ENCODE data around the gene FSCN2. TPM values are rescaled to one million over a fixed set of nuclear protein-coding genes. Genes with fewer than 3 reads are reported as not detected.

Gene FSCN2
- total RNA-seq, 1 donor from 2014 or later, result 3.3 TPM

DNA sequence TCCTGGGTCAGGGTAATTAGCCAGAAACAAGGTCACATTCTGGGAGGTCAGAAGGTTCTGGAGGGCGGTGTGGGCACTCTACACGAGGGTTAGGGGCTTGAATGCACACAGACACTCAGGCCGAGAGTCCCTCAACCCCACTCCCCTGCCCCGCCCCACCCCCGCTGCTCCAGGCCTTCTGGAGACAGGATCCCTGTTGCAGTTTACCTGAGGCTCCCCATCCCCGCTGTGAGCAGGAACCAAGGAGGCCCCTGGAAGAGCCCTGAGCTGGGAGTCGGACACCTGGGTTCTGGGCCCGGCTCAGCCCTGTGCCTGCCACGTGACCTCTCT lies 11.2 kb upstream of the FSCN2 start:
- H3K4me3 ChIP-seq, result peak overlapping the region; percentile 94

DNA sequence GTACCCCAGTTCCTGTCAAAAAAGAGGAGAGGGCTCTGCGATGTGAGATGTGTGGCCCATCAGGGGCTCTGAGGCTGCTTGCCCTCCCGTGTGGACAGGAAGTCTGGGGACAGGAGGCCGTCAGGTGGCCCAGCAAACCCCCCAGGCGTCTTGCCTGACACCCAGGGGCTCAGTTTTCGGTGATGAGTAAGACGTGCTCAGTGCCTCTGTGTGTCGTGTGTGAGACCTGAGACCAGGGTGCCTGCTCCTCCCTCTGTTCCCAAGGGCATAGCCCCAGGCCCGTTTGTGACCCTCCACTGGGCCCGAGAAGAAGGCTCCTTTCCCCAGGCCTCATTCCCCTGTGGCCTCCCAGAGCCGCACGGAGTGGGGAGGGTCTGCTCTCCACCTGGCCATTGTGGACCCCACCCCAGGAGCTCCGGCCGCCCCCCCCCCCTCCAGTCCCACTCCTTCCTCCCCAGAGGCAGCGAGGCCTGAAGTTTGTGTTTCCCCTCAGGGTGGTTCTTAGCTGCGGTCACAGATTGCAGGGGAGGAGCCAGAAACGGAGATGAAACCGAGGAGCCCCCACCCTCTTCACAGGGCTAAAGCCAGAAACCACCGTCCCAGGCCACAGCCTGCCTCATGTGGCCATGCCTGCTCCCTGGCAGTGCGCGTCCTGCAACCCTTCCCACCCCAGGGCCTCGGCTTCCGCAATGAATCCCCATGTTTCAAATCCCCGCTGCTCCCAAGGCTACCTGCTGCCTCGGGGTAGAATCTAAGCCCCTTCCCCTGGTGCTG lies 10.7 kb upstream of the FSCN2 start:
- intact Hi-C loops (cut with DNase I), result no loop called here
- Histone ChIP-seq H3K36me3 (no peaks in the 10 kb centered on the region), H3K27ac (peak overlapping the region; percentile 70), H3K9me3 (no peaks in the 10 kb centered on the region), H3K4me1 (peaks cover 50% of the 10 kb centered on the region), H3K4me3 (peak overlapping the region; percentile 55), H3K27me3 (ENCODE audit: low read depth) (peaks cover 9% of the 10 kb centered on the region)
- ATAC-seq, result no peak
- TF ChIP-seq, protein P1, sequence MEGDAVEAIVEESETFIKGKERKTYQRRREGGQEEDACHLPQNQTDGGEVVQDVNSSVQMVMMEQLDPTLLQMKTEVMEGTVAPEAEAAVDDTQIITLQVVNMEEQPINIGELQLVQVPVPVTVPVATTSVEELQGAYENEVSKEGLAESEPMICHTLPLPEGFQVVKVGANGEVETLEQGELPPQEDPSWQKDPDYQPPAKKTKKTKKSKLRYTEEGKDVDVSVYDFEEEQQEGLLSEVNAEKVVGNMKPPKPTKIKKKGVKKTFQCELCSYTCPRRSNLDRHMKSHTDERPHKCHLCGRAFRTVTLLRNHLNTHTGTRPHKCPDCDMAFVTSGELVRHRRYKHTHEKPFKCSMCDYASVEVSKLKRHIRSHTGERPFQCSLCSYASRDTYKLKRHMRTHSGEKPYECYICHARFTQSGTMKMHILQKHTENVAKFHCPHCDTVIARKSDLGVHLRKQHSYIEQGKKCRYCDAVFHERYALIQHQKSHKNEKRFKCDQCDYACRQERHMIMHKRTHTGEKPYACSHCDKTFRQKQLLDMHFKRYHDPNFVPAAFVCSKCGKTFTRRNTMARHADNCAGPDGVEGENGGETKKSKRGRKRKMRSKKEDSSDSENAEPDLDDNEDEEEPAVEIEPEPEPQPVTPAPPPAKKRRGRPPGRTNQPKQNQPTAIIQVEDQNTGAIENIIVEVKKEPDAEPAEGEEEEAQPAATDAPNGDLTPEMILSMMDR (IDR thresholded peaks at IDR 0.05), result no peak
- DNase-seq, result peak; percentile 52

More for the DNA sequence above, 11.2 kb upstream of the FSCN2 start:
- TF ChIP-seq, protein P1 (IDR thresholded peaks at IDR 0.05), result no peak
- H3K9me3 ChIP-seq, result no peaks in the 10 kb centered on the region
- H3K36me3 ChIP-seq, result no peaks in the 10 kb centered on the region
- no peak overlapping the region for H3K27ac ChIP-seq
- H3K4me1 ChIP-seq, result peaks cover 50% of the 10 kb centered on the region
- H3K27me3 ChIP-seq (ENCODE audit: low read depth), result peaks cover 7% of the 10 kb centered on the region
- peak; percentile 31 for DNase-seq
- no peak for ATAC-seq
- intact Hi-C loops (cut with DNase I), result no loop called here

DNA sequence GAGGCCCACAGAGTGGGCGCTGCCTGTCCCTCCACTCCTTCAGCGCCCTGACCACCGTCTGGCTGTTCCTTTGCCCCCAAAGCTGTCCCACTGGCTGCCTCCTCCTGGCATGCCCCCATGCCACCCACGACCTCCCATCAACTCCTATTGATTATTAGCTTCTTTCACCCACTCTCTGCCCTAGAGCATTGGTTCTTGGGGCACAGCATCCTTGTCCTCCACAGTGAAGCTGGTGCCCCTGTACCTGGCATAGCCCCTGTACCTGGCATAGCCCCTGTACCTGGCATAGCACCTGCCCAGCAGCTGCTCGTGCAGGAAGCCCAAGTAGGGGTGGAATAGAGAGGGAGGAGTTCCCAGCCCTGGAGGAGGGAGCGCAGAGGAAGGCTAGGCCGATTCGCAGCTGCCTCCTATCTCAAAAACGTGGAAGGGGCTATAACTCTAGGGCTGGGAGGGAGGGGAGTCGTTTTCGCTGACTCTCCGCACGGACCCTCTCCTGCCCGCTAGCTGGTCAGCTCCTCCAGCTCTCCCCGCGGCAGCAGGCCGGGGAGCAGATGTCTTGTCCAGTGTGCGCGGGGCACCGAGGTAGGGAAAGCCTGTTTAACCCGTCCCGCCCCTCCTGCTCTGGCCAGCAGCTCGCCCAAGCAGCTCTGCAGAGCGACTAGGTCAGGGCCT lies 9.9 kb upstream of the FSCN2 start:
- Histone ChIP-seq H3K27me3 (ENCODE audit: low read depth) (peaks cover 16% of the 10 kb centered on the region), H3K4me1 (peaks cover 50% of the 10 kb centered on the region), H3K27ac (peak overlapping the region; percentile 70), H3K36me3 (no peaks in the 10 kb centered on the region), H3K4me3 (peak overlapping the region; percentile 55), H3K9me3 (no peaks in the 10 kb centered on the region)
- ATAC-seq (no peak), DNase-seq (no peak)
- intact Hi-C loops (cut with DNase I), result no loop called here
- TF ChIP-seq, protein P1 (IDR thresholded peaks at IDR 0.05), result no peak

DNA sequence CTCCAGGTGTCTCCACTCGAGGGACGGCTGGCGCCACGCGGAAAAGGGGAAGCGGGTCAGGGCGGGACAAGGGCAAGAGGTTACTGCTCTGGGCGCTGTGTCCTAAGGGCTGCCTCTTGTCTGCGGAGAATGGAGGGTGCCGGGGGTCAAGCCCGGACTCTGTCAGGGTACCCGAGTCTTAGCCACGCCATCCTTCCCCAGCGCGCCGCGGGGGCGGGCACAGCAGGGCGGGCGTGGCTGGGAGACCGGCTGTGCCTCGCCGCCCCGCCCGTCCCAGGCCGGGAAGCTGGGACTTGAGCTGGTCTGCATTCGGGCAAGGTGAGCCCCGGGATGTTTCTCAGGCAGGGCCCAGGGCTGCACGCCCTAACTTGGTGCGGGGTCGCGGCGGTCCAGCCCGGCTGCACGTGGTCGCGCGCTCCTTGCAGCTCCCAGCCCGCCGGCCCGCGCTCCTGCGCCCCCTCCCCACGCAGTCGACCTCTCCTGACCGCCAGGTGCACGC lies 9.3 kb upstream of the FSCN2 start:
- ATAC-seq, result peak; percentile 62 to 70
- no peaks in the 10 kb centered on the region for H3K9me3 ChIP-seq
- H3K27me3 ChIP-seq (ENCODE audit: low read depth), result peaks cover 22% of the 10 kb centered on the region
- peaks cover 50% of the 10 kb centered on the region for H3K4me1 ChIP-seq
- TF ChIP-seq, protein P1 (IDR thresholded peaks at IDR 0.05), result no peak
- intact Hi-C loops (cut with DNase I), result no loop called here
- peak; percentile 82 for DNase-seq
- H3K27ac ChIP-seq, result peak overlapping the region; percentile 70
- no peaks in the 10 kb centered on the region for H3K36me3 ChIP-seq
- H3K4me3 ChIP-seq, result peak overlapping the region; percentile 55

DNA sequence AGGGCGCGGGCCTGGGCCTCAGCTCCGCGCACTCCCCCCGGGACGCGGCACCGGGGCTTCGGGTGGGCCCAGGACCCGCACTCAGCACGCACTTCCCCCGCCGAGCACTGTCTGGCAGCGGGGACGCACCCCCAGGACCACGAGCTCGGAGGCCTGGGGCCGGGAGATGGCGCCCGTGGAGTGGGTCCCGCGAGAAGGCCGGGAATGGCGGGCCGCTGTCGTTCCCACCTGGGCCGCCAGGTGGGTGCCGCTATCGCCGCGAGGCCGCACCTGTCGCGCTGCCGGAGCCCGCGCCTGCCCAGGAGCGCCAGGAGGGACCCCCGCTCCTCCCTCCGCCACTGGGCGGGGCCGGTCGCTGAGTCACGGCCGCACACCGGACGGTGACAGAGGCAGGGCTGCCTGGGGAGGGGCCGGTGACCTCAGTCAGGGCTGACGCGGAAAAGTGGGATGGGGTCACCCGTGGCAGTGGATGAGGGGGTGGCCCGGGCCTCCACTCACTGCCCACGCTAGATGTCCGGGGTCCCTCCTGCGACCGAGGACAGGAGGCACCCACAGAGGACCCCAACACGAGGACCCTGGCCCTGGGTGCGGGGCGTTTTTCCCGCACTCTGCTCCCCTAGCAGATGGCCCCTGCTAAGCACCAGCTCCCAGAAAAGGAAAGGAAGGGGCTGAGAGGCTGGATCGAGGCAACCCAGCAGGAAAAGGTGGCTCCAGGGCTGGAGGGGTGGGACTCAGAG lies 8.7 kb upstream of the FSCN2 start:
- Histone ChIP-seq H3K27ac (peak overlapping the region; percentile 70), H3K9me3 (no peaks in the 10 kb centered on the region), H3K27me3 (ENCODE audit: low read depth) (peaks cover 28% of the 10 kb centered on the region), H3K4me1 (peaks cover 50% of the 10 kb centered on the region), H3K4me3 (peak overlapping the region; percentile 55), H3K36me3 (no peaks in the 10 kb centered on the region)
- TF ChIP-seq, protein P1 (IDR thresholded peaks at IDR 0.05), result peak; percentile 68
- DNase-seq (peak; percentile 84), ATAC-seq (peak; percentile 78 to 79)
- intact Hi-C loops (cut with DNase I), result no loop called here
